ENCODE measurements around the gene HTR2C. TPM values are rescaled to one million over a fixed set of nuclear protein-coding genes. Genes with fewer than 3 reads are reported as not detected.

HTR2C gene
- total RNA-seq, 1 experiment from 2014 or later, result 1.7 TPM

DNA sequence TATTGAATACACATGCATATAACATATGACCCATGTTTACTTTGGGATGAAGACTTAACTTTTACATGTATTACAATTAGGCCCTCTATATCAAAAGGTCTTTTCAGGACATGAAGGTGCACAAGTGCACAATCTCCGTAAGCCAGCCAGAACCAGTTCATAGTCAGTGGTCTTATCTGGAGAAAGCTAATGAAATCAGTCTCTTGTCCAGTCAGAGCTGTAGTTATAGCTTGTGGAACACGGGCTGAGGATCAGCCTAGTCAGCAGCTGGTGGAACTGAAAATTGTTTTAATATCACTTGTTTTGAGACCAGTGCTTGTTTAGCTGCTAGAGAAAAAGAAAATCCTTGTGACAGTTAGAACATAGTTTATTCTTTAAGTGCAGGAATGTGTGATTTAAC, 235.6 kb downstream of the HTR2C start:
- ChIA-PET CTCF (no interaction called here), POLR2A (no interaction called here)
- ATAC-seq, result no peak
- no peak overlapping the region for H3K4me3 Mint-ChIP-seq
- H3K9me3 Mint-ChIP-seq, result no peaks in the 10 kb centered on the region
- H3K36me3 Mint-ChIP-seq, result no peaks in the 10 kb centered on the region
- DNase-seq (ENCODE audit: low spot score), result no peak
- H3K27me3 Mint-ChIP-seq (ENCODE audit: low read depth), result no peaks in the 10 kb centered on the region; the same call in 1 of the 2 replicates
- H3K27ac Mint-ChIP-seq, result no peak overlapping the region
- TF ChIP-seq FOXK1 (CRISPR knock-in tag; IDR thresholded peaks at IDR 0.05) (no peak), ZNF219 (CRISPR knock-in tag; IDR thresholded peaks at IDR 0.05; ENCODE audit: borderline replicate concordance) (no peak), PREB (CRISPR knock-in tag; IDR thresholded peaks at IDR 0.05; ENCODE audit: borderline replicate concordance) (no peak)
- no peaks in the 10 kb centered on the region for H3K4me1 Mint-ChIP-seq

DNA sequence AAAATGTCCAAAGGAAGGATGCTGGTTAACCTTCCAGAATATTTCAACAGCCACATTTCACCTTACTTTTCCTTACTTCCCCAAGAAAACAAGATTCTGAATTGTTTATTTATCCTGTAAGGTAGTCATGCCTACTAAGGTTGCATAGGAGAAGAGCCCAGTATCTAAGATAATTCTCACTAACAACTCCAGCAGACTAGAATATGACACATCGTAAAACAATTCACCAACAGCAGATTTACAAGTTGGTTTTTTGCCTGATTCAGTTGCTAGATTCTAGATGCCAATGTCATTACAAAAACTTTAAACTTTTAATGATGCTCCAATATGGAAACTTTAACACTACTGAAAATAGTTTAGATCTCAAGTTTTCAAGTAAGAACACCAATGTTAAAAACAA, 257.2 kb downstream of the HTR2C start:
- no peak for TF ChIP-seq NR3C1 (CRISPR knock-in tag; conservative IDR thresholded peaks at IDR 0.05; ENCODE audit: low read depth)
- ATAC-seq, result no peak
- CTCF ChIA-PET, result no interaction called here
- no peaks in the 10 kb centered on the region for H3K36me3 Mint-ChIP-seq
- no peak overlapping the region for H3K4me3 Mint-ChIP-seq
- H3K4me1 Mint-ChIP-seq, result no peaks in the 10 kb centered on the region
- H3K27ac Mint-ChIP-seq, result no peak overlapping the region
- no peaks in the 10 kb centered on the region for H3K27me3 Mint-ChIP-seq (ENCODE audit: low read depth)
- POLR2A ChIA-PET, result no interaction called here
- DNase-seq (ENCODE audit: low spot score), result no peak
- H3K9me3 Mint-ChIP-seq, result no peaks in the 10 kb centered on the region; the same call in 1 of the 2 replicates

GRCh38 chrX:114842181-114842580, 258.3 kb downstream of the HTR2C start:
- no peak for ATAC-seq
- TF ChIP-seq ZNF317 (CRISPR knock-in tag; IDR thresholded peaks at IDR 0.05; ENCODE audit: borderline replicate concordance, low read depth) (no peak), TEAD4 (CRISPR knock-in tag; IDR thresholded peaks at IDR 0.05) (no peak)
- Mint-ChIP-seq H3K27me3 (ENCODE audit: low read depth) (no peaks in the 10 kb centered on the region), H3K4me3 (no peak overlapping the region), H3K27ac (no peak overlapping the region), H3K4me1 (no peaks in the 10 kb centered on the region), H3K36me3 (no peaks in the 10 kb centered on the region), H3K9me3 (no peaks in the 10 kb centered on the region; the same call in 1 of the 2 replicates)
- DNase-seq (ENCODE audit: low spot score), result no peak
- CTCF ChIA-PET, result no interaction called here
- POLR2A ChIA-PET, result no interaction called here

- POLR2A ChIA-PET, result no interaction called here
Measured at GRCh38 chrX:114889481-114889880, 305.6 kb downstream of the HTR2C start.

More at GRCh38 chrX:114889481-114889880, 305.6 kb downstream of the HTR2C start:
- Mint-ChIP-seq H3K27me3 (ENCODE audit: low read depth) (no peaks in the 10 kb centered on the region), H3K36me3 (no peaks in the 10 kb centered on the region), H3K9me3 (peaks cover 3% of the 10 kb centered on the region), H3K27ac (no peak overlapping the region), H3K4me1 (no peaks in the 10 kb centered on the region), H3K4me3 (no peak overlapping the region)
- CTCF ChIA-PET, result no interaction called here
- DNase-seq (ENCODE audit: low spot score) (no peak), ATAC-seq (no peak)
- TF ChIP-seq, protein P1, sequence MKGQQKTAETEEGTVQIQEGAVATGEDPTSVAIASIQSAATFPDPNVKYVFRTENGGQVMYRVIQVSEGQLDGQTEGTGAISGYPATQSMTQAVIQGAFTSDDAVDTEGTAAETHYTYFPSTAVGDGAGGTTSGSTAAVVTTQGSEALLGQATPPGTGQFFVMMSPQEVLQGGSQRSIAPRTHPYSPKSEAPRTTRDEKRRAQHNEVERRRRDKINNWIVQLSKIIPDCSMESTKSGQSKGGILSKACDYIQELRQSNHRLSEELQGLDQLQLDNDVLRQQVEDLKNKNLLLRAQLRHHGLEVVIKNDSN (CRISPR knock-in tag; IDR thresholded peaks at IDR 0.05), result no peak
- TF ChIP-seq ZNF281 (CRISPR knock-in tag; IDR thresholded peaks at IDR 0.05) (no peak), PRRX2 (CRISPR knock-in tag; IDR thresholded peaks at IDR 0.05) (no peak), USF2 (CRISPR knock-in tag; IDR thresholded peaks at IDR 0.05) (no peak), GABPB1 (CRISPR knock-in tag; IDR thresholded peaks at IDR 0.05) (no peak), HMGA2 (CRISPR knock-in tag; IDR thresholded peaks at IDR 0.05) (no peak), JAZF1 (CRISPR knock-in tag; IDR thresholded peaks at IDR 0.05) (no peak)
- TF ChIP-seq, protein P2, sequence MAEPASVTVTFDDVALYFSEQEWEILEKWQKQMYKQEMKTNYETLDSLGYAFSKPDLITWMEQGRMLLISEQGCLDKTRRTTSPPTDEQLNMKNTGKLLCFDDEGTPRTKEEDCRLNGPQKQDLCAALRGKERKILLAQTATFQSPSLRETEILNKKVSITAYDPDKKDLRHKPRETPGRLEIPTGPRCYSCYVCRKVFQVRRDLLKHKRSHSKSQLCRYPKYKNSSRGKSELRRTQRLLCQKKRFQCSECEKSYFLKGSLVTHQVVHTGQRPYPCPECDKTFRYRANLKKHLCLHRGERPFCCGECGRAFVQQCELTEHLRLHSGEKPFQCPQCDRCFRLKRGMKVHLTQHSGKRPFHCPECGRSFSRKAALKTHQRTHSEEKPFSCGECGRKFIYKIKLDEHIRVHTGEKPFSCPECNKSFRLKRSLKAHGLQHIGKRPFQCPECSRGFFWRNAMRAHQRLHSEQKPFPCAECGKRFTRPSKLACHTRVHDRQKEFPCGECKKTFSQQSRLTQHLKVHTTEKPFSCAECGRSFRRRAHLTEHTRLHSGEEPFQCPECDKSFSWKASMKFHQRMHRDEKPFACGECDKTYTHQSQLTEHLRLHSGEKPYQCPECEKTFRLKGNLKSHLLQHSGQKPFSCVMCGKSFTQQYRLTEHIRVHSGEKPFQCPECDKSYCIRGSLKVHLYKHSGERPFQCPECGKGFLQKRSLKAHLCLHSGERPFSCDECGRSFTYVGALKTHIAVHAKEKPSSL (CRISPR knock-in tag; conservative IDR thresholded peaks at IDR 0.05), result no peak
- TF ChIP-seq, protein P3, sequence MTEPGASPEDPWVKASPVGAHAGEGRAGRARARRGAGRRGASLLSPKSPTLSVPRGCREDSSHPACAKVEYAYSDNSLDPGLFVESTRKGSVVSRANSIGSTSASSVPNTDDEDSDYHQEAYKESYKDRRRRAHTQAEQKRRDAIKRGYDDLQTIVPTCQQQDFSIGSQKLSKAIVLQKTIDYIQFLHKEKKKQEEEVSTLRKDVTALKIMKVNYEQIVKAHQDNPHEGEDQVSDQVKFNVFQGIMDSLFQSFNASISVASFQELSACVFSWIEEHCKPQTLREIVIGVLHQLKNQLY (CRISPR knock-in tag; IDR thresholded peaks at IDR 0.05), result no peak

All from WTC11 (cell line).